HL-60 (cell line): ENCODE results near the gene QSOX2.

Experiments
- DNase-seq, 2 experiments: peaks; one replicate each; pipeline ENCODE4 v3.0.0-alpha.2; 2010 to 2020; ENCODE audit warnings: low read depth in 1 of 2, low spot score in 1 of 2
- H3K27ac ChIP-seq: fragments of 250-450 bp; sonication (Bioruptor Pico); replicated peaks from 2 replicates; pipeline ENCODE4 v1.5.1; 2020; ENCODE audit warnings: mild to moderate bottlenecking, moderate library complexity
- H3K27me3 ChIP-seq: fragments of 250-450 bp; sonication (Bioruptor Pico); 2 replicates; pipeline ENCODE4 v1.5.1; 2021; ENCODE audit warnings: mild to moderate bottlenecking, moderate library complexity; ENCODE audit not compliant: insufficient read depth, poor library complexity, severe bottlenecking
- H3K4me3 ChIP-seq: replicated peaks from 2 replicates; pipeline ENCODE4 v1.5.1; 2011; ENCODE audit warnings: mild to moderate bottlenecking, control low read depth, low read length; ENCODE audit not compliant: insufficient read depth
- CTCF ChIP-seq: IDR thresholded peaks from one replicate; pipeline ENCODE4 v1.5.1; 2011; ENCODE audit warnings: low read length, control low read depth, inconsistent platforms; ENCODE audit not compliant: insufficient read depth
- GABPA ChIP-seq: IDR thresholded peaks from 2 replicates; pipeline ENCODE4 v1.6.1; 2012; ENCODE audit warnings: low read depth
- POLR2AphosphoS5 ChIP-seq: IDR thresholded peaks from 2 replicates; pipeline ENCODE4 v1.6.1; 2012; ENCODE audit warnings: low read depth
- REST ChIP-seq: IDR thresholded peaks from 2 replicates; pipeline ENCODE4 v1.6.1; 2012; ENCODE audit warnings: low read depth; ENCODE audit not compliant: insufficient replicate concordance
- SPI1 ChIP-seq: IDR thresholded peaks from 2 replicates; pipeline ENCODE4 v1.6.1; 2012; ENCODE audit warnings: low read depth, mild to moderate bottlenecking, borderline replicate concordance

The QSOX2 gene

GRCh38 chr9:136273244-136273865 lies 27.7 kb upstream of the QSOX2 start:
- no peak for DNase-seq
- peaks cover 17% of the 10 kb centered on the region for H3K27me3 ChIP-seq

GRCh38 chr9:136270173-136270705 lies 24.6 kb upstream of the QSOX2 start:
- Histone ChIP-seq H3K27ac (no peak overlapping the region), H3K27me3 (peaks cover 11% of the 10 kb centered on the region), H3K4me3 (no peak overlapping the region)
- peak in 1 of 2 experiments; percentile 9 for DNase-seq
- no peak for TF ChIP-seq REST
- TF ChIP-seq POLR2AphosphoS5 = no peak

More at GRCh38 chr9:136273244-136273865, 27.7 kb upstream of the QSOX2 start:
- TF ChIP-seq POLR2AphosphoS5 = no peak
- TF ChIP-seq CTCF = no peak
- no peak for TF ChIP-seq REST
- no peak for TF ChIP-seq GABPA
- no peak for TF ChIP-seq SPI1
- Histone ChIP-seq H3K27ac (no peak overlapping the region), H3K4me3 (no peak overlapping the region)

- TF ChIP-seq POLR2AphosphoS5 (no peak), GABPA (no peak), REST (no peak), CTCF (no peak), SPI1 (no peak)
- no peak for DNase-seq
- no peak overlapping the region for H3K27ac ChIP-seq
- no peak overlapping the region for H3K4me3 ChIP-seq
- peaks cover 7% of the 10 kb centered on the region for H3K27me3 ChIP-seq
Observed at GRCh38 chr9:136268735-136269134, 23.1 kb upstream of the QSOX2 start.
